ENCODE data around the gene SEMA3A. TPM values are rescaled to one million over a fixed set of nuclear protein-coding genes. Genes with fewer than 3 reads are reported as not detected.

SEMA3A gene
- total RNA-seq, 4 donors from 2014 or later, result 27.8 to 39.0 (median 34.5) TPM

GRCh38 chr7:84083846-84084245 lies 110.7 kb downstream of the SEMA3A start:
- Histone ChIP-seq H3K4me1 (peaks cover 0 to 13% (median 3%) of the 10 kb centered on the region in 4 donors), H3K4me3 (no peak overlapping the region), H3K27ac (replicated peaks in 1 of 4) (no peak overlapping the region), H3K9me3 (no peaks in the 10 kb centered on the region), H3K27me3 (no peaks in the 10 kb centered on the region), H3K36me3 (no peaks in the 10 kb centered on the region)
- TF ChIP-seq EP300 (IDR thresholded peaks at IDR 0.05) (no peak), POLR2AphosphoS5 (IDR thresholded peaks at IDR 0.05) (no peak), POLR2A (IDR thresholded peaks at IDR 0.05; ENCODE audit: low read depth) (no peak), CTCF (IDR thresholded peaks at IDR 0.05) (no peak)
- intact Hi-C loops (cut with DNase I), result no loop called here
- 67% methylated on average over 2 of the region's 2 CpGs for WGBS
- no peak for DNase-seq (ENCODE audit: extremely low spot score)

- intact Hi-C loops (cut with DNase I), result no loop called here
- peaks cover 0 to 13% (median 3%) of the 10 kb centered on the region in 4 donors for H3K4me1 ChIP-seq
- no peaks in the 10 kb centered on the region for H3K27me3 ChIP-seq
- H3K36me3 ChIP-seq, result no peaks in the 10 kb centered on the region
- no peak overlapping the region for H3K4me3 ChIP-seq
- no peak overlapping the region for H3K27ac ChIP-seq (replicated peaks in 1 of 4)
- DNase-seq (ENCODE audit: extremely low spot score), result no peak
- WGBS, result 69% methylated on average over 3 of the region's 3 CpGs
- no peaks in the 10 kb centered on the region for H3K9me3 ChIP-seq
- TF ChIP-seq EP300 (IDR thresholded peaks at IDR 0.05), result no peak
- no peak for TF ChIP-seq CTCF (IDR thresholded peaks at IDR 0.05)
- TF ChIP-seq POLR2A (IDR thresholded peaks at IDR 0.05; ENCODE audit: low read depth), result no peak
- TF ChIP-seq POLR2AphosphoS5 (IDR thresholded peaks at IDR 0.05), result no peak
Observed at GRCh38 chr7:84081973-84082522, 112.5 kb downstream of the SEMA3A start.

GRCh38 chr7:84077336-84077735 lies 117.3 kb downstream of the SEMA3A start:
- DNase-seq (ENCODE audit: extremely low spot score), result no peak
- peaks cover 0 to 18% (median 16%) of the 10 kb centered on the region in 4 donors for H3K4me1 ChIP-seq
- H3K27ac ChIP-seq (replicated peaks in 1 of 4), result no peak overlapping the region
- H3K9me3 ChIP-seq, result no peaks in the 10 kb centered on the region
- intact Hi-C loops (cut with DNase I), result no loop called here
- TF ChIP-seq POLR2AphosphoS5 (IDR thresholded peaks at IDR 0.05) (no peak), EP300 (IDR thresholded peaks at IDR 0.05) (no peak), CTCF (IDR thresholded peaks at IDR 0.05) (no peak), POLR2A (IDR thresholded peaks at IDR 0.05; ENCODE audit: low read depth) (no peak)
- 96% methylated on average over 4 of the region's 4 CpGs for WGBS
- H3K36me3 ChIP-seq, result no peaks in the 10 kb centered on the region
- H3K27me3 ChIP-seq, result no peaks in the 10 kb centered on the region
- no peak overlapping the region for H3K4me3 ChIP-seq

GRCh38 chr7:84076219-84076618 lies 118.4 kb downstream of the SEMA3A start:
- Histone ChIP-seq H3K4me3 (no peak overlapping the region), H3K36me3 (no peaks in the 10 kb centered on the region), H3K9me3 (no peaks in the 10 kb centered on the region), H3K27me3 (no peaks in the 10 kb centered on the region), H3K4me1 (peaks cover 0 to 20% (median 16%) of the 10 kb centered on the region in 4 donors), H3K27ac (replicated peaks in 1 of 4) (no peak overlapping the region)
- TF ChIP-seq POLR2AphosphoS5 (IDR thresholded peaks at IDR 0.05), result no peak
- TF ChIP-seq CTCF (IDR thresholded peaks at IDR 0.05), result no peak
- no peak for TF ChIP-seq EP300 (IDR thresholded peaks at IDR 0.05)
- TF ChIP-seq POLR2A (IDR thresholded peaks at IDR 0.05; ENCODE audit: low read depth), result no peak
- 96% methylated on average over 1 of the region's 1 CpG for WGBS
- no peak for DNase-seq (ENCODE audit: extremely low spot score)
- intact Hi-C loops (cut with DNase I), result no loop called here
